ENCODE results near the gene ACADVL. TPM values are rescaled to one million over a fixed set of nuclear protein-coding genes. Genes with fewer than 3 reads are reported as not detected.
"Not testable (repeated sequence)": the region's sequence is repeated elsewhere in the genome, so short reads cannot be mapped to it uniquely, and the experiment has no call there.

Gene ACADVL
- total RNA-seq (ENCODE audit: low replicate concordance) = 86.7 and 194 TPM in 2 replicates

DNA sequence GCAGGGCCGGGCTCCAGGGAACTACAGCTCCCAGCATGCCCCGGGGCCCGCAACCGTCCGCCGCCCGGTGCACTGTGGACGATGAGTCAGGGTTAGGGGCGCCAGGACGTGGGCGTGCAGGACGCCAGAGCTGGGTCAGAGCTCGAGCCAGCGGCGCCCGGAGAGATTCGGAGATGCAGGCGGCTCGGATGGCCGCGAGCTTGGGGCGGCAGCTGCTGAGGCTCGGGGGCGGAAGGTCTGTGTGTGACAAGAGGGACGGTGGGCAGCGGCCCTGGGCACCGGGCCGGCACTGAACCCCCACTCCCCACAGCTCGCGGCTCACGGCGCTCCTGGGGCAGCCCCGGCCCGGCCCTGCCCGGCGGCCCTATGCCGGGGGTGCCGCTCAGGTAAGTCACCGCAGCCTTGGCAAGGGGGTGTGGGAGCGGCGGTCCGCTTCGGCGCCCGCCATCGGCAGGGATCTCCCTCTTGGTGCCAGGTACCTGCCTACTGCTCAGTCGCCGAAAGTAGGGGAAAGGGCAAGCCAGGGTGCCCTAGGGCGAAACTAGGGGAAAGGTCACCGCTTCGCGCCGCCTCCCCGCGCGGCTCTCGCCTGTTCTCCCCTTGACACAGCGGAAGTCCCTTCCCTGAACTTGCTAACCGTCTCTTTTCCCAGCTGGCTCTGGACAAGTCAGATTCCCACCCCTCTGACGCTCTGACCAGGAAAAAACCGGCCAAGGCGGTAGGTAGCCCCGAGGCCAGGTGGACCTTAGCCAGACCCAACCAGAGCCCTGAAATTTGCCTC is at the start of gene ACADVL, which contains the start of gene DLG4:
Gene ACADVL (plus strand): TSS at position 127 of the 781 bp plus-strand sequence. CDS start 47 bp downstream, at position 174.
Gene DLG4 (minus strand): TSS at position 25 of the 781 bp plus-strand sequence.
- Histone ChIP-seq H3K27me3 (no peaks in the 10 kb centered on the region), H3K4me2 (peak within 1 kb of the TSS; percentile 85), H3K4me3 (peak within 1 kb of the TSS; percentile 94), H3K27ac (no peak within 1 kb of the TSS), H2AFZ (replicated peaks) (peak within 1 kb of the TSS; percentile 59), H3K4me1 (peaks cover 37% of the 10 kb centered on the region), H3K36me3 (no peaks in the 10 kb centered on the region), H3K9ac (peak within 1 kb of the TSS; percentile 71), H3F3A (ENCODE audit: low read depth) (peaks cover 76% of the 10 kb centered on the region), H4K20me1 (ENCODE audit: low read depth) (peaks cover 43% of the 10 kb centered on the region), H3K79me2 (ENCODE audit: low read depth) (peaks cover 22% of the 10 kb centered on the region), H3K9me3 (ENCODE audit: low read depth) (no peaks in the 10 kb centered on the region)
- Mint-ChIP-seq H3K4me1 (peaks cover 56% of the 10 kb centered on the region), H3K4me3 (peak within 1 kb of the TSS; percentile 92), H3K27ac (peak within 1 kb of the TSS; percentile 99), H3K9me3 (no peaks in the 10 kb centered on the region), H3K27me3 (ENCODE audit: insufficient read depth, low read depth) (peaks cover 16% of the 10 kb centered on the region), H3K36me3 (peaks cover 20% of the 10 kb centered on the region)
- peak; percentile 90 for DNase-seq (ENCODE audit: low spot score)
- TF ChIP-seq, protein P1, sequence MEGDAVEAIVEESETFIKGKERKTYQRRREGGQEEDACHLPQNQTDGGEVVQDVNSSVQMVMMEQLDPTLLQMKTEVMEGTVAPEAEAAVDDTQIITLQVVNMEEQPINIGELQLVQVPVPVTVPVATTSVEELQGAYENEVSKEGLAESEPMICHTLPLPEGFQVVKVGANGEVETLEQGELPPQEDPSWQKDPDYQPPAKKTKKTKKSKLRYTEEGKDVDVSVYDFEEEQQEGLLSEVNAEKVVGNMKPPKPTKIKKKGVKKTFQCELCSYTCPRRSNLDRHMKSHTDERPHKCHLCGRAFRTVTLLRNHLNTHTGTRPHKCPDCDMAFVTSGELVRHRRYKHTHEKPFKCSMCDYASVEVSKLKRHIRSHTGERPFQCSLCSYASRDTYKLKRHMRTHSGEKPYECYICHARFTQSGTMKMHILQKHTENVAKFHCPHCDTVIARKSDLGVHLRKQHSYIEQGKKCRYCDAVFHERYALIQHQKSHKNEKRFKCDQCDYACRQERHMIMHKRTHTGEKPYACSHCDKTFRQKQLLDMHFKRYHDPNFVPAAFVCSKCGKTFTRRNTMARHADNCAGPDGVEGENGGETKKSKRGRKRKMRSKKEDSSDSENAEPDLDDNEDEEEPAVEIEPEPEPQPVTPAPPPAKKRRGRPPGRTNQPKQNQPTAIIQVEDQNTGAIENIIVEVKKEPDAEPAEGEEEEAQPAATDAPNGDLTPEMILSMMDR (IDR thresholded peaks at IDR 0.05) = no peak
- TF ChIP-seq EZH2 (IDR thresholded peaks at IDR 0.05) (no peak), EZH2phosphoT487 (IDR thresholded peaks at IDR 0.05) (no peak)

DNA sequence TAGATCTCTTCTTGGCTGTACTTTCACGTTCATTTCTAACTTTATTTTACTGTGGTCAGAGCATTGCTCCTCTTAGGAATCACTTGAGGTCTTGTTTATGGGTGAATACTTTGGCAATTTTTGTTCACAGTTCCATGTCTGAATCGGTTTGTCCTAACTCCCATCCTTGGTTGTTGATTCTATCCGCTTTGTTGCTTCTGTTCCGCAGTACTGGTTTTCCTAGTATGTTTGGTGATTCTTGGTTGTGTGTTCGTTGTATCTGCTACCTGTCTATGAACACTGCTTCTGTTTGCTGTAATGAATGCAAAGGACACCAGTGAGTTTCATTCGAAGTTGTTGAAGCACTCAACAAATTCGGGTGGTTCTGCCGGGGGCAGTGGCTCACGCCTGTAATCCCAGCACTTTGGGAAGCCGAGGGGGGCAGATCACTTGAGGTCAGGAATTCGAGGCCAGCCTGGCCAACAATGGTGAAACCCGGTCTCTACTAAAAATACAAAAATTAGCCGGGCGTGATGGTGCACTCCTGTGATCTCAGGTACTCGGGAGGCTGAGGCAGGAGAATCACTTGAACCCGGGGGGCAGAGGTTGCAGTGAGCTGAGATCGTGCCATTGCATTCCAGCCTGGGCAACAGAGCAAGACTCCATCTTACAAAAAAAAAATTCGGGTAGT is 47.1 kb upstream of the ACADVL start:
- H3K9ac ChIP-seq; H3K79me2 ChIP-seq (ENCODE audit: low read depth); H4K20me1 ChIP-seq (ENCODE audit: low read depth); H3K4me1 ChIP-seq; H3K4me2 ChIP-seq; H3K4me1 Mint-ChIP-seq; H3K4me3 Mint-ChIP-seq; H3K27ac ChIP-seq; H3K36me3 ChIP-seq; H3K27me3 Mint-ChIP-seq (ENCODE audit: insufficient read depth, low read depth); H3K27ac Mint-ChIP-seq; DNase-seq (ENCODE audit: low spot score); H3K4me3 ChIP-seq; H3K9me3 ChIP-seq (ENCODE audit: low read depth); H3K36me3 Mint-ChIP-seq; H2AFZ ChIP-seq (replicated peaks): not testable (repeated sequence)
- Histone ChIP-seq H3K27me3 (peaks cover 43% of the 10 kb centered on the region), H3F3A (ENCODE audit: low read depth) (peaks cover 27% of the 10 kb centered on the region)
- H3K9me3 Mint-ChIP-seq = peaks cover 15% of the 10 kb centered on the region

DNA sequence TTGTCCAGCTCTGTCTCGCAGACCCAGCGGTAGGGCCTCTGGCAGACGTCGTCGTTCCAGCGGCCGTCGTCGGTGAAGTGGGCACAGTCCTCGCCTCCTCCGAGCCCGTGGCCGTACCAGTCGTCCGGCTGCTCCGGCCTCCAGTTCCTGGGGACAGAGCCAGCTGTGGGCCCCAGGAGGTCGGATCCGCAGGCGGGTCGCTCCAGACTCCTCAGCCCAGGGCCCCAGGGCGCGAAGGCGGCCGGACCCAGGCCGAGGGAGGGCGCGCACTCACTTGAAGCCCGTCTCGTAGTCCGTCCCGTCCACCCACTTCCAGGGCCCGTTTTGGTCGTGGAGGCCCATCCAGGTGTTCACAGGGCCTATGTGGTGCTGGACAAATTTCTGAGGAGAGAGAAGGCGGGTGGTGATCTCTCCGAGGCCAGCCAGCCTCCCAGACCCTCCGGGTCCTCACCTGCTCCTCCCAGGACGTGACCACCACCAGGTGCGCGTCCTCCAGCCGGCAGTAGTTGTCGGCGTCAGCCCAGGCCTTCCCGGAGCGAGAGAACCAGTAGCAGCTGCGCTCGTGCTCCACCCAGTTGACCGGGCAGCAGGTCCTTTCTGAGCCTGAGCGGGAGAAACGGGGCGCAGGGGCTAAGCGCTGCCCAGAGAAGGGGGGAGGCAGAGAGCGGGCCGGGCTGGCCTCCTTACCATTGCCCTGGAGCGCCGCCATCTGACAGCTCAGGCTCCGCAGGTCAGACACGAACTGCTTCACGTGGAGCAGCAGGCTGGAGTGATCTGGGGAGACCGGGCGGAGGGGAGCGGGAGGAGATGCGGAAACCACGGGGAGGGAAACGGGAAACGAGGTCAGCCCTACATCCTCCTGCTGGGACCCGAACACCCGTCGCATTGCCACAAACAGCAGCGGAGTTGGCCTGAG is 45.8 kb upstream of the ACADVL start:
- H2AFZ ChIP-seq (replicated peaks) = peak overlapping the region; percentile 93

More for the DNA sequence above, 45.8 kb upstream of the ACADVL start:
- peak overlapping the region; percentile 25 for H3K4me3 ChIP-seq
- H3K27ac ChIP-seq = no peak overlapping the region
- peaks cover 2% of the 10 kb centered on the region for H3K27me3 Mint-ChIP-seq (ENCODE audit: insufficient read depth, low read depth)
- peaks cover 27% of the 10 kb centered on the region for H3F3A ChIP-seq (ENCODE audit: low read depth)
- no peak overlapping the region for H3K4me3 Mint-ChIP-seq
- no peak overlapping the region for H3K27ac Mint-ChIP-seq
- DNase-seq (ENCODE audit: low spot score) = peak; percentile 93
- no peaks in the 10 kb centered on the region for H4K20me1 ChIP-seq (ENCODE audit: low read depth)
- H3K4me1 ChIP-seq = peaks cover 11% of the 10 kb centered on the region
- no peaks in the 10 kb centered on the region for H3K36me3 ChIP-seq
- no peaks in the 10 kb centered on the region for H3K9me3 ChIP-seq (ENCODE audit: low read depth)
- H3K79me2 ChIP-seq (ENCODE audit: low read depth) = no peaks in the 10 kb centered on the region
- H3K9me3 Mint-ChIP-seq = peaks cover 11% of the 10 kb centered on the region
- H3K9ac ChIP-seq = no peak overlapping the region
- TF ChIP-seq, protein P1 (IDR thresholded peaks at IDR 0.05) = peak; percentile 60
- TF ChIP-seq EZH2phosphoT487 (IDR thresholded peaks at IDR 0.05) = no peak
- H3K36me3 Mint-ChIP-seq = peaks cover 8% of the 10 kb centered on the region
- peaks cover 15% of the 10 kb centered on the region for H3K4me1 Mint-ChIP-seq
- H3K27me3 ChIP-seq = peaks cover 56% of the 10 kb centered on the region
- peak overlapping the region; percentile 72 for H3K4me2 ChIP-seq
